UCSD-AML1 (cell line): Measurements from ENCODE around the gene SCYGR2.

Experiments
- DNase-seq: peaks from one replicate; lab custom pipeline; 2025; ENCODE audit not compliant: unreplicated experiment; lab: John Stamatoyannopoulos, UW

The SCYGR2 gene

GRCh38 chr2:227612546-227613271, 14.0 kb downstream of the SCYGR2 start:
- no peak for DNase-seq

GRCh38 chr2:227613272-227613660, 14.6 kb downstream of the SCYGR2 start:
- DNase-seq = no peak

DNA sequence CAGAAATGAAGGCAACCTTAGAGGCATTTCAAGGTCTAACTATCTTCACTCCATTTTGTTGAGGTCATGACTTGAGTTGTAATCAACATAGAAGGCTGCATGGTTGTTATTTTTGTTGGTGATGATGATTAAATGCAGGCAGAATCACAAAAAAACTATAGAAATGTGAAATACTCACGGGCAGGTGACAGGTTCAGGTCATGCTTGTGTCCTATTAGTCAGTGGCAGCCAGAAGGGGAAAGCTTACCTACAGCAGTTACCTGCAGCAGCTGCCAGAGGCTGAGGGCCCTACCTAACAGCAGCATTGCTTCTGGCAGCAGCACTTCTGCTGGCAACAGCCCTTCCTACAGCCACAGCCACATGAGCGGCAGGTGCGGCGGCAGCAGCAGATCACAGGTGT, 15.6 kb downstream of the SCYGR2 start:
- DNase-seq = no peak

DNA sequence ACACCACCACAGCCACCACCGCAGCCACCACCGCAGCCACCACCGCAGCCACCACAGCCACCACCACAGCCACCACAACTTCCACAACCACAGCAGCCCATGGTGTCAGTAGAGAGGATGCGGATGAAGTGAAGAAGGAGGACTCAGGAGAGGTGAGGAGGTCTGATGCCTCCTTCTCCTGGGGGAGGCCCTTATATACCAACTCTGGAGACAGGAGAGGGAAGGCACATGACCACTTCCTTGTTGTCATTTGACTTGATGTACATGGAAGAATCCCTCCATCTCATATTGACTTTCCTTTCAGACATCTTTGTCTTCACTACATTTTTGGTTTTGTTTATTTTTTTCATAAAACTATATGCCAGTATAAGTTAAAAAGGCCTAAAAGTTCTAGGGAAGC, 16.0 kb downstream of the SCYGR2 start, which contains the start of gene SCYGR3:
Gene SCYGR3 (minus strand): TSS at position 101 of the 400 bp plus-strand sequence. CDS start 0 bp downstream, at position 101.
- DNase-seq = no peak

DNA sequence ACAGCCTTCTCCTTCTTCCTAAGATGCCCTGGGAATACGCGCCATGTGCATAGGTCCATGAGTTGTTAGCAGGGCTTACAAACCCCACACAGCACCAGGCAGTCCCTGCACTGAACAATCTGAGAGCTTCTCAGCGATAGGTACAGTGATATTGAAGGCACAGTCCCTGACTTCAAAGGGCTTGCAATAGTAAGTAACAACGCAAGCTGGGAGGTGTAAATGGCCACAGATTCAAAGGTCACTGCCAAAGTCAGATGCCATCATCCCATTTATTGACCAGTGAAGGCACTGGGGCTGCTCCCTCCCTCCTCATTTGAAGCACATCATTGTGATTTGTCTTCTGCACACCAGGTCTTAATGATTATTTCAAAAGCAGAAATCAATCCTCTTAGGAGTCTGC, 16.5 kb downstream of the SCYGR2 start:
- DNase-seq = no peak

- DNase-seq = no peak
Measured at GRCh38 chr2:227615906-227616305, 17.2 kb downstream of the SCYGR2 start.

GRCh38 chr2:227616631-227617030, 17.9 kb downstream of the SCYGR2 start:
- no peak for DNase-seq

GRCh38 chr2:227617316-227618230, 18.9 kb downstream of the SCYGR2 start, which contains the start of gene SCYGR4:
Gene SCYGR4 (plus strand): TSS chr2:227617498. CDS start chr2:227617498, 0 bp downstream.
- DNase-seq = no peak

DNA sequence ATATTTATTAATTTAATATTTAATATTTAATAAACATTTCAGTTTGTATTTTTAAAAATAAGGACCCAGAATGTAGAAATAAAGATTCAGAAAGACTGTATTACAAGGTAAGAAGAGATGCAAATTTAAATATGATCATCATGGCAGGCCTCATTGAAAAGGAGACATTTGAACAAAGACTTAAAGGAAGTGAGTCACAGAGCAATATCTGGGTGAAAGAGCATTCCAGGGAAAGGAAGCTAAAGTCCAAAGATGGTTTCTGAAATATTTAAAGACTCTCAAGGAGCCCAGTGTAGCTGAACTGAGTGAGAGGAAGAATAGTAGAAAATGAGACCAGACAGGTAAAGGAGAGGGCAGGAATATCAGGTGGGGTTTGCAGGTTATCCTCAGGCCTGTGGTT, 24.5 kb downstream of the SCYGR2 start:
- DNase-seq = no peak

GRCh38 chr2:227625420-227625819, 26.7 kb downstream of the SCYGR2 start:
- DNase-seq = no peak

DNA sequence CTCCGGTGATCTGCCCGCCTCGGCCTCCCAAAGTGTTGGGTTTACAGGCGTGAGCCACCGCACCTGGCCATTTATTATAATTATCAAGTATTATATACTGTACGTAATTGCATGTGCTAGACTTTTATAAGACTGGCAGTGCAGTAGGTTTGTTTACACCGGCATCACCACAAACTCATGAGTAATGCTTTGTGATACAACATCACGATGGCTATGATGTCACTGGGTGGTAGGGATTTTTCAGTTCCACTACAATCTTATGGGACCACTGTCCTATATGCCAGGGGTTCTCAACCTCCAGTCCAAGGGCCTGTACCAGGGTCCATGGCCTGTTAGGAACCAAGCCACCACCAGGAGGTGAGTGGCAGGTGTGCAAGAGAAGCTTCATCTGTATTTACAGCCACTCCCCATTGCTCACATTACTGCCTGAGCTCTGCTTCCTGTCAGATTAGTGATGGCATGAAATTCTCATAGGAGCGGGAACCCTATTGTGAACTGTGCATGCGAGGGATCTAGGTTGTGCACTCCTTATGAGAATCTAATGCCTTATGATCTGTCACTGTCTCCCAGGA, 28.0 kb downstream of the SCYGR2 start:
- DNase-seq = no peak

DNA sequence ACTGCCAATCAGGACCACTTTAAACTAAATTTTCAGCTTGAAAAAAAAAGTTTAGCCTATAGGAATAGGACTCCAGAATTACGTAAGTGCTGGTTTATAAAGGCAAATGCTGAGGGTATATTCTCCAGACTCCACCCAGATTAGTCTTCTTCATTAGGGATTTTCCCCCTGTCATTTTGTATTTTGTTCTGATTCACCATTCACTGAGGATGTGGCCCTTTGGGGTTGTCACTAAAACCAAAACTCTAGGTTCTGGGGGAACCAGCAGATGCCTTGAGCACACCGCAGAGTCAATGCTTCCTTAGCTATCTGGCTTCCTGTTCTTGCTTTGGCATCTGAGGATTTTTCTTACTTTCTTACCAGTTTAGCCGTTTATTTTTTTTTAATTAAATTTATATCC, 29.1 kb downstream of the SCYGR2 start:
- DNase-seq = no peak

- DNase-seq = no peak
Measured at GRCh38 chr2:227629435-227629834, 30.7 kb downstream of the SCYGR2 start.

DNA sequence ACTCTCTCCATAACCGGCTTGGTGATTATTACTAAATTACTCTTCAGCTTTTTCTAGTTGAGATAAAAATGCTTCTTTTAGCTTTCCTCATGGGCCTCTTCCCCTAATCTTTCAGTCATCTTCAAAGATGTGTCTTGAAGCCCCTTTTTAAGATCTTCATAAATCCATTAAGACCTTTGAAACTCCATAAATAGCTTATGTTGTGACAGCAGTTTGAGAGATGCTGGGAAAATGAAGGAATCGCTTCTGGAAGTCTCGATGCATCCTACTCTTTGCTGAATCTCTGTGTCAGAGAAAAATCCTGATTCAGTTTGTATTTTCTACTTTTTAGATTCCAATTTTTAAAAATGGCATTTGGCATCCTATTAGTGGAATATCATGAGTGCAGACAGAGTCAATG, 31.6 kb downstream of the SCYGR2 start:
- no peak for DNase-seq

- no peak for DNase-seq
Measured at GRCh38 chr2:227632827-227633226, 34.1 kb downstream of the SCYGR2 start.

DNA sequence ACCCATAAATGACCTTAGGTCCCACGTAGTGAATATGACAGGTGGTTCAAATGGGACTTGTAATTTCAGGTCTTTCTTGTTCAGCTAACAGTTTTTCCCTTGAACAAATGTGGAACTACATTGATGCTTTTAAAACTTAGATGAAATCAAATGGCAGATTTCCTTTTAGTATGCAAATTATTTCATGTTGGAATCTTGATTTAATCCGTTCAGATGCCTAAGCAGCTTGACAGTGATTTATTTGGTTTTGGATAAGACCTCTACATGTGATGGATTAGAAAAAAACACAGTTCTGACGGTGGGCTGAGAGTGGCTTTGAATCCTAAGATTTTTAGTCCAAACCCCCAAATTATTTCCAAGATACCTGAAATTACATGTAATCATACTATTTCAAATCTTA, 35.5 kb downstream of the SCYGR2 start:
- DNase-seq = no peak

GRCh38 chr2:227642656-227643055, 44.0 kb downstream of the SCYGR2 start:
- DNase-seq = no peak

DNA sequence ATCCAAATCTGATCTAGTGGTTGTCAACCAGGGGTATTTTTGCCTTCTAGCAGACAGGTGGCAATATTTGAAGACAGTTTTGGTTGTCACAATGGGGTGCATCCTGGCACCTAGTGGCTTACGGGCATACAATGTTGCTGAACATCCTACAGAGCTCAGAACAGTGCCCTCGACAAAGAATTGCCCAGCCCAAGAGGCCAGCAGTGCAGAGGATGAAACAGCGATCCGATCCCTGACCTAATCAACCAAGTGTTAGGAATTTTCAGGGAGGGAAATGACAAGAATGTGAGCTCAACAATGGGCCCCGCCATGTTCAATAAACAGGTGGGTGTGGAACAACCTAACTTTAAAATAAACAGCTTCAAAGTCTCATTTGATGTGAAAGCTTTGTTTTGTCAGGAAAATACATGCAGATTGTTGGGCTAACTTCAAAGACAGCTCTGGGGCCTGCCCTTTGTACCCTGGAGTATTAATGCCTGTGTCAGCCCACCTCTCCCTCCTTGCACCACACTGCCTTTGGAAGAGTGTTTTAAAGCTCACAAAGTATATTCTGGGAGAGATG, 45.4 kb downstream of the SCYGR2 start:
- DNase-seq = no peak
